H1 (cell line): ENCODE results near the gene RIPOR2. TPM values are rescaled to one million over a fixed set of nuclear protein-coding genes. Genes with fewer than 3 reads are reported as not detected.

Experiments
- CTCF ChIA-PET: fragments of 300-600 bp; sonication (Branson Sonifier 250); formaldehyde crosslinking; loops from one replicate; lab custom pipeline; 2021; ENCODE audit not compliant: partially characterized antibody; lab: Charles Lee
- POLR2A ChIA-PET: fragments of 300-600 bp; sonication (Branson Sonifier 250); formaldehyde crosslinking; loops from one replicate; lab custom pipeline; 2021; ENCODE audit warnings: inconsistent platforms; ENCODE audit not compliant: partially characterized antibody; lab: Charles Lee
- DNase-seq, 2 experiments: peaks; one replicate each; pipeline versions ENCODE4 v3.0.0 to v3.0.0-alpha.2; 2010 to 2022; ENCODE audit warnings: low spot score in 2 of 2, low read depth in 1 of 2, mixed read lengths in 1 of 2
- FAIRE-seq: peaks from 2 replicates; lab custom pipeline; 2011; peaks lifted over from hg19 to GRCh38; lab: Jason Lieb, UNC
- H2AFZ ChIP-seq: 2 replicates; pipeline ENCODE4 v1.8.1; 2012; ENCODE audit warnings: low read length, inconsistent platforms
- H2AK5ac ChIP-seq: 2 replicates; pipeline ENCODE4 v1.6.1; 2013; ENCODE audit warnings: low read depth, low read length
- H2BK120ac ChIP-seq: replicated peaks from 2 replicates; pipeline ENCODE3; 2013; ENCODE audit warnings: low read depth, low read length, inconsistent platforms
- H2BK12ac ChIP-seq: 2 replicates; pipeline ENCODE4 v1.6.1; 2013; ENCODE audit warnings: low read depth, low read length
- H2BK15ac ChIP-seq: 2 replicates; pipeline ENCODE4 v1.6.1; 2013; ENCODE audit warnings: low read length
- H2BK20ac ChIP-seq: 2 replicates; pipeline ENCODE4 v1.6.1; 2013; ENCODE audit warnings: low read length
- H2BK5ac ChIP-seq: 2 replicates; pipeline ENCODE4 v1.6.1; 2013; ENCODE audit warnings: low read depth, low read length
- H3K14ac ChIP-seq: 2 replicates; pipeline ENCODE4 v1.6.1; 2013; ENCODE audit warnings: inconsistent platforms; ENCODE audit not compliant: insufficient read length
- H3K18ac ChIP-seq: 2 replicates; pipeline ENCODE4 v1.6.1; 2013; ENCODE audit warnings: low read length; ENCODE audit errors: extremely low read depth
- H3K23ac ChIP-seq: 2 replicates; pipeline ENCODE4 v1.6.1; 2013; ENCODE audit warnings: inconsistent platforms; ENCODE audit not compliant: insufficient read length
- H3K23me2 ChIP-seq: 2 replicates; pipeline ENCODE4 v1.6.1; 2013; ENCODE audit warnings: low read depth, low read length
- H3K27ac ChIP-seq: 2 replicates; pipeline ENCODE4 v1.6.1; 2011; ENCODE audit warnings: low read depth, low read length, inconsistent platforms
- H3K27me3 ChIP-seq, 4 experiments: replicated peaks in 1 of 4; 1 replicate in 1 of 4; 2 replicates in 3 of 4; pipeline versions ENCODE4 v1.6.1 to v1.8.1; 2011 to 2013; ENCODE audit warnings: low read length in 3 of 4, mild to moderate bottlenecking in 3 of 4, inconsistent platforms in 2 of 4, mixed read lengths in 2 of 4, moderate library complexity in 1 of 4; ENCODE audit not compliant: control insufficient read depth in 3 of 4, insufficient read depth in 3 of 4; ENCODE audit errors: extremely low read depth in 1 of 4
- H3K36me3 ChIP-seq, 4 experiments: 2 replicates each; pipeline versions ENCODE4 v1.6.1 to v1.8.1; 2011 to 2013; ENCODE audit warnings: mild to moderate bottlenecking in 4 of 4, low read length in 3 of 4, moderate library complexity in 2 of 4, control low read depth in 1 of 4, inconsistent platforms in 1 of 4; ENCODE audit not compliant: insufficient read depth in 4 of 4, control insufficient read depth in 2 of 4
- H3K4ac ChIP-seq: replicated peaks from 2 replicates; pipeline ENCODE3; 2013; ENCODE audit warnings: low read length, low read depth, mixed read lengths, inconsistent platforms; ENCODE audit not compliant: insufficient read length
- H3K4me1 ChIP-seq, 4 experiments: replicated peaks in 1 of 4; 1 replicate in 1 of 4; 2 replicates in 3 of 4; pipeline versions ENCODE4 v1.6.1 to v1.8.1; 2011 to 2013; ENCODE audit warnings: low read length in 3 of 4, inconsistent platforms in 2 of 4, mixed read lengths in 1 of 4; ENCODE audit not compliant: insufficient read depth in 4 of 4, control insufficient read depth in 3 of 4
- H3K4me2 ChIP-seq, 2 experiments: 2 replicates each; pipeline versions ENCODE4 v1.6.1 to v1.8.1; 2011 to 2013; ENCODE audit warnings: low read depth in 2 of 2, low read length in 2 of 2, control low read depth in 1 of 2, inconsistent platforms in 1 of 2, mild to moderate bottlenecking in 1 of 2; ENCODE audit not compliant: insufficient read depth in 1 of 2
- H3K4me3 ChIP-seq, 4 experiments: fragments of 200-600, 300-600 bp in 1 of 4; sonication (generic), shearing (Covaris generic), sonication (Bioruptor Twin) in 1 of 4; 2 replicates each; pipeline versions ENCODE4 v1.5.1 to v1.8.1; 2011 to 2016; ENCODE audit warnings: low read length in 4 of 4, low read depth in 3 of 4, control low read depth in 2 of 4, inconsistent platforms in 2 of 4, mild to moderate bottlenecking in 2 of 4, mixed read lengths in 1 of 4, moderate library complexity in 1 of 4; ENCODE audit not compliant: insufficient read depth in 2 of 4; ENCODE audit errors: extremely low read depth in 1 of 4
- H3K56ac ChIP-seq: replicated peaks from 2 replicates; pipeline ENCODE3; 2013; ENCODE audit warnings: low read depth, mild to moderate bottlenecking, mixed read lengths, low read length, inconsistent platforms; ENCODE audit not compliant: insufficient read length
- H3K79me1 ChIP-seq: 2 replicates; pipeline ENCODE4 v1.6.1; 2013; ENCODE audit warnings: low read depth, low read length, control low read depth
- H3K79me2 ChIP-seq, 2 experiments: 2 replicates each; pipeline versions ENCODE4 v1.6.1 to v1.8.1; 2012 to 2013; ENCODE audit warnings: low read length in 2 of 2, mild to moderate bottlenecking in 2 of 2, inconsistent platforms in 1 of 2; ENCODE audit not compliant: insufficient read depth in 2 of 2, control insufficient read depth in 1 of 2
- H3K9ac ChIP-seq, 4 experiments: replicated peaks in 1 of 4; 1 replicate in 1 of 4; 2 replicates in 3 of 4; pipeline versions ENCODE4 v1.6.1 to v1.8.1; 2011 to 2013; ENCODE audit warnings: low read depth in 3 of 4, low read length in 3 of 4, control low read depth in 2 of 4, mild to moderate bottlenecking in 2 of 4, moderate library complexity in 2 of 4, inconsistent platforms in 1 of 4; ENCODE audit errors: extremely low read depth in 1 of 4
- H3K9me3 ChIP-seq, 2 experiments: 2 replicates each; pipeline versions ENCODE4 v1.6.1 to v1.8.1; 2012 to 2013; ENCODE audit warnings: mild to moderate bottlenecking in 2 of 2, moderate library complexity in 2 of 2, control low read depth in 1 of 2, inconsistent platforms in 1 of 2, low read depth in 1 of 2, low read length in 1 of 2, mixed read lengths in 1 of 2; ENCODE audit not compliant: insufficient read depth in 2 of 2
- H4K20me1 ChIP-seq, 2 experiments: replicated peaks in 1 of 2; 2 replicates each; pipeline versions ENCODE3 to v1.8.1; 2011 to 2013; ENCODE audit warnings: inconsistent platforms in 2 of 2, low read length in 2 of 2, mild to moderate bottlenecking in 1 of 2; ENCODE audit not compliant: insufficient read depth in 2 of 2, control insufficient read depth in 1 of 2
- H4K5ac ChIP-seq: 2 replicates; pipeline ENCODE4 v1.6.1; 2013; ENCODE audit warnings: low read length, low read depth, mixed read lengths, inconsistent platforms; ENCODE audit not compliant: insufficient read length
- H4K8ac ChIP-seq: 2 replicates; pipeline ENCODE4 v1.8.0; 2013; ENCODE audit warnings: mild to moderate bottlenecking, moderate library complexity, low read length, inconsistent platforms; ENCODE audit not compliant: insufficient read depth; ENCODE audit errors: extremely low read depth
- H4K91ac ChIP-seq: replicated peaks from 2 replicates; pipeline ENCODE3; 2013; ENCODE audit warnings: low read length, mixed read lengths, inconsistent platforms; ENCODE audit not compliant: insufficient read length
- ATF2 ChIP-seq: IDR thresholded peaks from 2 replicates; pipeline ENCODE4 v1.6.1; 2012; ENCODE audit warnings: low read length, inconsistent platforms
- CBX5 ChIP-seq: fragments of 300-800, 300-1000 bp; sonication (generic); IDR thresholded peaks from 2 replicates; pipeline ENCODE4 v1.7.1; 2016; ENCODE audit warnings: antibody characterized with exemption, low read length, low read depth
- CBX8 ChIP-seq: fragments of 300-800, 300-1000 bp; sonication (generic); IDR thresholded peaks from 2 replicates; pipeline ENCODE4 v1.7.1; 2016; ENCODE audit warnings: low read depth, low read length, borderline replicate concordance
- CTCF ChIP-seq, 3 experiments: IDR thresholded peaks; 1 replicate in 2 of 3; 2 replicates in 1 of 3; pipeline versions ENCODE4 v1.5.1 to v1.6.1; 2011; ENCODE audit warnings: low read length in 3 of 3, mild to moderate bottlenecking in 3 of 3, inconsistent platforms in 2 of 3, low read depth in 1 of 3, moderate library complexity in 1 of 3; ENCODE audit not compliant: insufficient read depth in 1 of 3; ENCODE audit errors: control extremely low read depth in 1 of 3
- NANOG ChIP-seq: IDR thresholded peaks from 2 replicates; pipeline ENCODE4 v1.6.1; 2011; ENCODE audit warnings: low read length, low read depth, mild to moderate bottlenecking, inconsistent platforms; ENCODE audit not compliant: insufficient read depth, poor library complexity, severe bottlenecking
- POLR2AphosphoS5 ChIP-seq: IDR thresholded peaks from 2 replicates; pipeline ENCODE4 v1.6.1; 2011; ENCODE audit warnings: low read depth, low read length
- POU5F1 ChIP-seq: IDR thresholded peaks from 2 replicates; pipeline ENCODE4 v1.6.1; 2011; ENCODE audit warnings: low read depth, mild to moderate bottlenecking, low read length, moderate library complexity
- SIX5 ChIP-seq: IDR thresholded peaks from 2 replicates; pipeline ENCODE4 v1.6.1; 2011; ENCODE audit warnings: mild to moderate bottlenecking, low read depth, low read length
- WGBS, 2 experiments: shearing (Covaris generic) in 1 of 2; methylation state at CpG; one replicate each; pipeline versions ENCODE4 v1.1.6 to v1.1.7; 2013 to 2015; ENCODE audit warnings: low lambda C conversion rate in 2 of 2, mixed read lengths in 2 of 2, inconsistent platforms in 1 of 2, low coverage in 1 of 2, missing lambda C conversion rate in 1 of 2; ENCODE audit not compliant: insufficient replicate concordance in 2 of 2, insufficient coverage in 1 of 2, insufficient read length in 1 of 2; ENCODE audit errors: extremely low coverage in 1 of 2, missing lambda C conversion rate in 1 of 2; 5-methylcytosine and 5-hydroxymethylcytosine counted together
- polyA plus RNA-seq, 7 experiments: library from polyadenylated mRNA; depleted of rRNA in 3 of 7; stranded (reverse) in 5 of 7; unstranded in 2 of 7; fragments of >200 nt in 5 of 7; fragments of 200-250 nt in 2 of 7; gene quantifications; 1 replicate in 5 of 7; 2 replicates in 1 of 7; 4 replicates in 1 of 7; pipeline versions ENCODE4 v1.2.1 to v1.2.3, GENCODE V29; 2011 to 2013; ENCODE audit warnings: missing spikeins in 2 of 7, mixed read lengths in 2 of 7
- total RNA-seq: library from RNA; stranded (reverse); fragmentation: NEBNext Ultra II Directional; extraction: Animal tissue kit (Norgen Biotek cat#: 25700); gene quantifications from 2 replicates; pipeline ENCODE4 v1.2.1, GENCODE V29; 2021

RIPOR2 gene
- total and polyA plus RNA-seq, 2 of the 8 experiments (the other 6 are each of a cell fraction or from before 2014, with no cell fraction given), result 16.7 to 45.6 TPM

GRCh38 chr6:24802271-24803059 is 133.3 kb downstream of the RIPOR2 start:
- Histone ChIP-seq H3K9ac (no peak overlapping the region), H2BK12ac (no peak overlapping the region), H4K20me1 (no peaks in the 10 kb centered on the region), H3K4me3 (no peak overlapping the region), H3K36me3 (peaks cover 0 to 2% (median 0%) of the 10 kb centered on the region in 4 experiments; a peak in 1 of 8 replicates), H2BK120ac (no peak overlapping the region), H3K18ac (no peak overlapping the region), H2BK5ac (no peak overlapping the region), H4K5ac (no peak overlapping the region), H3K27me3 (no peaks in the 10 kb centered on the region), H3K27ac (no peak overlapping the region), H3K4me1 (peaks cover 0 to 4% (median 0%) of the 10 kb centered on the region in 4 experiments; a peak in 2 of 7 replicates), H3K4me2 (no peak overlapping the region), H3K4ac (no peak overlapping the region), H2AK5ac (no peak overlapping the region), H2BK15ac (no peak overlapping the region), H4K91ac (no peak overlapping the region), H3K23ac (no peak overlapping the region), H4K8ac (no peak overlapping the region), H2BK20ac (no peak overlapping the region), H3K79me1 (no peaks in the 10 kb centered on the region), H3K9me3 (no peaks in the 10 kb centered on the region), H3K56ac (no peak overlapping the region), H3K23me2 (no peaks in the 10 kb centered on the region), H2AFZ (no peak overlapping the region), H3K14ac (no peak overlapping the region), H3K79me2 (no peaks in the 10 kb centered on the region)
- DNase-seq, result no peak
- POLR2A ChIA-PET, result no interaction called here
- WGBS, 2 experiments, result 82% methylated on average over 6 of the region's 8 CpGs; no CpG with 5 or more reads in 1 of the 2 experiments
- CTCF ChIA-PET, result interaction anchor here (1.1 kb wide), 1 partner anchor 216 kb away, joined by 4 read pairs; no protein-coding TSS in a partner anchor
- FAIRE-seq, result no peak
- TF ChIP-seq NANOG, result no peak
- TF ChIP-seq SIX5, result no peak
- TF ChIP-seq ATF2, result no peak
- no peak for TF ChIP-seq CBX8
- no peak for TF ChIP-seq CTCF (IDR thresholded peaks at IDR 0.05; ENCODE audit: control extremely low read depth in 1 of 3, insufficient read depth in 1 of 3, low read depth in 1 of 3, low read length in 3 of 3)
- TF ChIP-seq POLR2AphosphoS5, result no peak
- no peak for TF ChIP-seq CBX5
- TF ChIP-seq POU5F1, result no peak
